ENCODE data around the gene FBXO33. TPM values are rescaled to one million over a fixed set of nuclear protein-coding genes. Genes with fewer than 3 reads are reported as not detected.

The FBXO33 gene
- total RNA-seq, 2 experiments from 2014 or later, result 23.1 to 24.8 TPM

DNA sequence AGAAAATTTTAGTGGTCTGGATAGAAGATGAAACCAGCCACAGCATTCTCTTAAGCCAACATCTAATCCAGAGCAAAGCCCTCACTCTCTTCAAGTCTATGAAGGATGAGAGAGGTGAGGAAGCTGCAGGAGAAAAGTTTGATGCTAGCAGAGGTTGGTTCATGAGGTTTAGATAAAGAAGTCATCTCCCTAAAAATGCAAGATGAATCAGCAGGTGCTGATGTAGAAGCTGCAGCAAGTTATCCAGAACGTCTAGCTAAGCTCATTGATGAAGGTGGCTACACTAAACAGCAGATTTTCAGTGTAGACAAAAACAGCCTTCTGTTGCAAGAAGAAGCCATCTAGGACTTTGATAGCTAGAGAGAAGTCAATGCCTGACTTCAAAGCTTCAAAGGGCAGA, 48.5 kb downstream of the FBXO33 start:
- no peak overlapping the region for H3K27ac Mint-ChIP-seq
- H3K4me1 Mint-ChIP-seq, result peaks cover 17% of the 10 kb centered on the region
- H3K4me3 Mint-ChIP-seq, result no peak overlapping the region
- no peak for DNase-seq
- no peaks in the 10 kb centered on the region for H3K9me3 Mint-ChIP-seq
- ChIA-PET CTCF (interaction anchor here (0.8 to 1.5 kb wide), 4 partner anchors 36 to 152 kb away, joined by 3 read pairs; no protein-coding TSS in a partner anchor), POLR2A (interaction anchor here (0.6 to 3.5 kb wide), 8 partner anchors 8 to 238 kb away, joined by 3 to 18 read pairs (median 4); partner anchors contain the start of genes FBXO33, PNN and TRAPPC6B)
- H3K27me3 Mint-ChIP-seq, result no peaks in the 10 kb centered on the region
- peaks cover 5% of the 10 kb centered on the region for H3K36me3 Mint-ChIP-seq (ENCODE audit: low read depth)

DNA sequence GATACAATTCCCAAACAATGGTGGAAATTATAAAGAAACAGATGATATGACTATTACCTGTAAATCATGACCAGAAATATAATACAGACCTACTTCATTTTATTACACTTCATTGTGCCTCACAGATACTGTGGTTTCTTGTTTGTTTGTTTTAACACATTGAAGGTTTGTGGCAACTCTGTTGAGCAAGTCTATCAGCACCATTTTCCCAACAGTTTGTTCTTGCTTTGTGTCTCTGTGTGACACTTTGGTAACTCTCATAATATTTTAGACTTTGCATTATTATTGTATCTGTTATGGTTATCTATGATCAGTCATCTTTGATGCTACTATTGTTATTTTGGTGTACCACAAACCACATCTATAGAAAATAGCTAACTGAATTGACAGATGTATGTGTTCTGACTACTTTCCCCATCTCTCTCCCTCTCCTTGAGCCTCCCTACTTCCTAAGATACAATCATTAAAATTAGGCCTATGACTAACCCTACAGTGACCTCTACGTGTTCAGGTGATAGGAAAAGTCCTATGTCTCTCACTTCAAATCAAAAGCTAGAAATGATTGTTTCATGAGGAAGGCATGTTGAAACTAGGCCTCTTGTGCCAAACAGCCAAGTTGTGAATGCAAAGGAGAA, 49.1 kb downstream of the FBXO33 start:
- Mint-ChIP-seq H3K27me3 (no peaks in the 10 kb centered on the region), H3K4me3 (no peak overlapping the region), H3K27ac (no peak overlapping the region), H3K4me1 (peaks cover 17% of the 10 kb centered on the region), H3K36me3 (ENCODE audit: low read depth) (peaks cover 2% of the 10 kb centered on the region), H3K9me3 (no peaks in the 10 kb centered on the region)
- CTCF ChIA-PET, result interaction anchor here (0.7 to 1.5 kb wide), 5 partner anchors 35 to 232 kb away, joined by 3 to 5 read pairs (median 3); no protein-coding TSS in a partner anchor
- POLR2A ChIA-PET, result interaction anchor here (0.6 to 3.5 kb wide), 9 partner anchors 9 to 237 kb away, joined by 3 to 18 read pairs (median 3); partner anchors contain the start of genes FBXO33, PNN and TRAPPC6B
- no peak for DNase-seq

GRCh38 chr14:39382463-39382862, 49.8 kb downstream of the FBXO33 start:
- Mint-ChIP-seq H3K27ac (no peak overlapping the region), H3K4me3 (no peak overlapping the region), H3K27me3 (no peaks in the 10 kb centered on the region), H3K36me3 (ENCODE audit: low read depth) (peaks cover 2% of the 10 kb centered on the region), H3K9me3 (no peaks in the 10 kb centered on the region), H3K4me1 (peaks cover 17% of the 10 kb centered on the region)
- ChIA-PET POLR2A (interaction anchor here (0.6 to 3.5 kb wide), 3 partner anchors 11 to 232 kb away, joined by 3 to 18 read pairs (median 5); partner anchors contain the start of gene FBXO33), CTCF (interaction anchor here (0.7 to 0.9 kb wide), 2 partner anchors 232 to 287 kb away, joined by 3 to 5 read pairs; no protein-coding TSS in a partner anchor)
- no peak for DNase-seq

GRCh38 chr14:39381366-39381765, 50.9 kb downstream of the FBXO33 start:
- Mint-ChIP-seq H3K4me3 (no peak overlapping the region), H3K36me3 (ENCODE audit: low read depth) (peaks cover 2% of the 10 kb centered on the region), H3K27me3 (no peaks in the 10 kb centered on the region), H3K9me3 (no peaks in the 10 kb centered on the region), H3K27ac (no peak overlapping the region), H3K4me1 (peaks cover 20% of the 10 kb centered on the region)
- ChIA-PET CTCF (no interaction called here), POLR2A (interaction anchor here (0.9 to 3.5 kb wide), 2 partner anchors 39 to 50 kb away, joined by 4 to 18 read pairs; partner anchors contain the start of gene FBXO33)
- no peak for DNase-seq

GRCh38 chr14:39376667-39377403, 55.4 kb downstream of the FBXO33 start:
- Mint-ChIP-seq H3K4me1 (peaks cover 3% of the 10 kb centered on the region), H3K27me3 (no peaks in the 10 kb centered on the region), H3K36me3 (ENCODE audit: low read depth) (peaks cover 4% of the 10 kb centered on the region), H3K9me3 (no peaks in the 10 kb centered on the region), H3K27ac (no peak overlapping the region), H3K4me3 (no peak overlapping the region)
- DNase-seq, result no peak
- POLR2A ChIA-PET, result no interaction called here
- CTCF ChIA-PET, result interaction anchor here (1.0 to 1.3 kb wide), 2 partner anchors 55 to 273 kb away, joined by 3 to 4 read pairs; no protein-coding TSS in a partner anchor

DNA sequence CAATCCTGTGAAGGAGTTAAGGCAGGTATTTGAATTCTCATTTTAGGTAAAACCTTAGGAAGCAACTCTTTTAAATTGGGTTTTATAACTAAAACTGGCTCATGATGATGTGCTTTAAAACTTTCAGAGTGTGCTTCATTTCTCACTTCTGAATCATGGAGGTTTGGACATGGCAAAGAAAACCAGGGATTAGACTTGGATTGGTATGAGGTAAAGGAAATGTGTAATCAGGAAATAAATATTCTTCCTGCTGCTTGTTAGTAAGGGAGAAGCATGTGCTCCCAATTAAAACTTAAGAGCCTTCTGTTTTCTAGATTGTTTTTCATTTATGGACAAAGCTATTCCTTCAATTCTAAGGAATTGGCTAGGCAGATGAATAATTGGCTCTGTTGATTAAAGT, 57.4 kb downstream of the FBXO33 start:
- POLR2A ChIA-PET, result no interaction called here
- H3K4me1 Mint-ChIP-seq, result peaks cover 3% of the 10 kb centered on the region
- H3K27ac Mint-ChIP-seq, result no peak overlapping the region

GRCh38 chr14:39372656-39373055, 59.6 kb downstream of the FBXO33 start:
- Mint-ChIP-seq H3K27me3 (no peaks in the 10 kb centered on the region), H3K36me3 (ENCODE audit: low read depth) (peaks cover 10% of the 10 kb centered on the region), H3K4me3 (no peak overlapping the region), H3K4me1 (peaks cover 3% of the 10 kb centered on the region), H3K27ac (no peak overlapping the region), H3K9me3 (no peaks in the 10 kb centered on the region)
- ChIA-PET POLR2A (no interaction called here), CTCF (interaction anchor here (1.2 kb wide), 1 partner anchor 267 kb away, joined by 4 read pairs; no protein-coding TSS in a partner anchor)
- no peak for DNase-seq

More for the DNA sequence above, 57.4 kb downstream of the FBXO33 start:
- Mint-ChIP-seq H3K36me3 (ENCODE audit: low read depth) (peaks cover 8% of the 10 kb centered on the region), H3K9me3 (no peaks in the 10 kb centered on the region), H3K27me3 (no peaks in the 10 kb centered on the region), H3K4me3 (no peak overlapping the region)
- no peak for DNase-seq
- CTCF ChIA-PET, result no interaction called here

- CTCF ChIA-PET, result interaction anchor here (1.3 kb wide), 1 partner anchor 140 kb away, joined by 5 read pairs; no protein-coding TSS in a partner anchor
- POLR2A ChIA-PET, result no interaction called here
These were observed 61.8 kb downstream of the FBXO33 start for GRCh38 chr14:39370415-39370814.

GRCh38 chr14:39369029-39369428, 63.2 kb downstream of the FBXO33 start:
- H3K4me3 Mint-ChIP-seq, result no peak overlapping the region
- POLR2A ChIA-PET, result no interaction called here

More at GRCh38 chr14:39370415-39370814, 61.8 kb downstream of the FBXO33 start:
- Mint-ChIP-seq H3K4me1 (no peaks in the 10 kb centered on the region), H3K27ac (no peak overlapping the region), H3K27me3 (no peaks in the 10 kb centered on the region), H3K9me3 (no peaks in the 10 kb centered on the region), H3K4me3 (no peak overlapping the region), H3K36me3 (ENCODE audit: low read depth) (peaks cover 20% of the 10 kb centered on the region)
- DNase-seq, result no peak

GRCh38 chr14:39368261-39368959, 63.8 kb downstream of the FBXO33 start:
- POLR2A ChIA-PET, result no interaction called here
- peaks cover 1% of the 10 kb centered on the region for H3K4me1 Mint-ChIP-seq
- no peaks in the 10 kb centered on the region for H3K27me3 Mint-ChIP-seq
- peak; percentile 39 for DNase-seq
- H3K9me3 Mint-ChIP-seq, result peaks cover 11% of the 10 kb centered on the region
- no peak overlapping the region for H3K4me3 Mint-ChIP-seq
- CTCF ChIA-PET, result interaction anchor here (0.9 to 2.2 kb wide), 3 partner anchors 136 to 352 kb away, joined by 3 to 10 read pairs (median 4); partner anchors contain the start of gene SEC23A
- peaks cover 38% of the 10 kb centered on the region for H3K36me3 Mint-ChIP-seq (ENCODE audit: low read depth)
- no peak overlapping the region for H3K27ac Mint-ChIP-seq

More at GRCh38 chr14:39369029-39369428, 63.2 kb downstream of the FBXO33 start:
- Mint-ChIP-seq H3K27ac (no peak overlapping the region), H3K36me3 (ENCODE audit: low read depth) (peaks cover 32% of the 10 kb centered on the region), H3K4me1 (no peaks in the 10 kb centered on the region), H3K9me3 (peaks cover 6% of the 10 kb centered on the region), H3K27me3 (no peaks in the 10 kb centered on the region)
- CTCF ChIA-PET, result interaction anchor here (0.9 to 1.3 kb wide), 3 partner anchors 139 to 352 kb away, joined by 3 to 5 read pairs (median 4); partner anchors contain the start of gene SEC23A
- DNase-seq, result no peak

- ChIA-PET POLR2A (interaction anchor here (0.9 kb wide), 1 partner anchor 192 kb away, joined by 4 read pairs; the partner anchor contains the start of gene PNN), CTCF (interaction anchor here (2.2 kb wide), 1 partner anchor 135 kb away, joined by 10 read pairs; no protein-coding TSS in a partner anchor)
- no peak for DNase-seq
- H3K36me3 Mint-ChIP-seq (ENCODE audit: low read depth), result peaks cover 43% of the 10 kb centered on the region
- H3K27ac Mint-ChIP-seq, result no peak overlapping the region
- H3K4me3 Mint-ChIP-seq, result no peak overlapping the region
- no peaks in the 10 kb centered on the region for H3K27me3 Mint-ChIP-seq
- H3K9me3 Mint-ChIP-seq, result peaks cover 12% of the 10 kb centered on the region
- peaks cover 2% of the 10 kb centered on the region for H3K4me1 Mint-ChIP-seq
These were observed 64.9 kb downstream of the FBXO33 start for GRCh38 chr14:39367387-39367751.

All from activated CD4-positive, alpha-beta memory T cell treated with anti-CD3 and anti-CD28 coated beads, Interleukin-2, amount 10 ng/mL, durations not matched to agents 7 days and 5 days (primary cell).